H1 (cell line): ENCODE data around the gene PDYN. TPM values are rescaled to one million over a fixed set of nuclear protein-coding genes. Genes with fewer than 3 reads are reported as not detected.

ENCODE experiments used
- CTCF ChIA-PET: fragments of 300-600 bp; sonication (Branson Sonifier 250); formaldehyde crosslinking; loops from one replicate; lab custom pipeline; 2021; ENCODE audit not compliant: partially characterized antibody; lab: Charles Lee
- POLR2A ChIA-PET: fragments of 300-600 bp; sonication (Branson Sonifier 250); formaldehyde crosslinking; loops from one replicate; lab custom pipeline; 2021; ENCODE audit warnings: inconsistent platforms; ENCODE audit not compliant: partially characterized antibody; lab: Charles Lee
- DNase-seq, 2 experiments: peaks; one replicate each; pipeline versions ENCODE4 v3.0.0 to v3.0.0-alpha.2; 2010 to 2022; ENCODE audit warnings: low spot score in 2 of 2, low read depth in 1 of 2, mixed read lengths in 1 of 2
- FAIRE-seq: peaks from 2 replicates; lab custom pipeline; 2011; peaks lifted over from hg19 to GRCh38; lab: Jason Lieb, UNC
- H2AFZ ChIP-seq: 2 replicates; pipeline ENCODE4 v1.8.1; 2012; ENCODE audit warnings: low read length, inconsistent platforms
- H2AK5ac ChIP-seq: 2 replicates; pipeline ENCODE4 v1.6.1; 2013; ENCODE audit warnings: low read depth, low read length
- H2BK120ac ChIP-seq: replicated peaks from 2 replicates; pipeline ENCODE3; 2013; ENCODE audit warnings: low read depth, low read length, inconsistent platforms
- H2BK12ac ChIP-seq: 2 replicates; pipeline ENCODE4 v1.6.1; 2013; ENCODE audit warnings: low read depth, low read length
- H2BK15ac ChIP-seq: 2 replicates; pipeline ENCODE4 v1.6.1; 2013; ENCODE audit warnings: low read length
- H2BK20ac ChIP-seq: 2 replicates; pipeline ENCODE4 v1.6.1; 2013; ENCODE audit warnings: low read length
- H2BK5ac ChIP-seq: 2 replicates; pipeline ENCODE4 v1.6.1; 2013; ENCODE audit warnings: low read depth, low read length
- H3K14ac ChIP-seq: 2 replicates; pipeline ENCODE4 v1.6.1; 2013; ENCODE audit warnings: inconsistent platforms; ENCODE audit not compliant: insufficient read length
- H3K18ac ChIP-seq: 2 replicates; pipeline ENCODE4 v1.6.1; 2013; ENCODE audit warnings: low read length; ENCODE audit errors: extremely low read depth
- H3K23ac ChIP-seq: 2 replicates; pipeline ENCODE4 v1.6.1; 2013; ENCODE audit warnings: inconsistent platforms; ENCODE audit not compliant: insufficient read length
- H3K23me2 ChIP-seq: 2 replicates; pipeline ENCODE4 v1.6.1; 2013; ENCODE audit warnings: low read depth, low read length
- H3K27ac ChIP-seq: 2 replicates; pipeline ENCODE4 v1.6.1; 2011; ENCODE audit warnings: low read depth, low read length, inconsistent platforms
- H3K27me3 ChIP-seq, 4 experiments: replicated peaks in 1 of 4; 1 replicate in 1 of 4; 2 replicates in 3 of 4; pipeline versions ENCODE4 v1.6.1 to v1.8.1; 2011 to 2013; ENCODE audit warnings: low read length in 3 of 4, mild to moderate bottlenecking in 3 of 4, inconsistent platforms in 2 of 4, mixed read lengths in 2 of 4, moderate library complexity in 1 of 4; ENCODE audit not compliant: control insufficient read depth in 3 of 4, insufficient read depth in 3 of 4; ENCODE audit errors: extremely low read depth in 1 of 4
- H3K36me3 ChIP-seq, 4 experiments: 2 replicates each; pipeline versions ENCODE4 v1.6.1 to v1.8.1; 2011 to 2013; ENCODE audit warnings: mild to moderate bottlenecking in 4 of 4, low read length in 3 of 4, moderate library complexity in 2 of 4, control low read depth in 1 of 4, inconsistent platforms in 1 of 4; ENCODE audit not compliant: insufficient read depth in 4 of 4, control insufficient read depth in 2 of 4
- H3K4ac ChIP-seq: replicated peaks from 2 replicates; pipeline ENCODE3; 2013; ENCODE audit warnings: low read length, low read depth, mixed read lengths, inconsistent platforms; ENCODE audit not compliant: insufficient read length
- H3K4me1 ChIP-seq, 4 experiments: replicated peaks in 1 of 4; 1 replicate in 1 of 4; 2 replicates in 3 of 4; pipeline versions ENCODE4 v1.6.1 to v1.8.1; 2011 to 2013; ENCODE audit warnings: low read length in 3 of 4, inconsistent platforms in 2 of 4, mixed read lengths in 1 of 4; ENCODE audit not compliant: insufficient read depth in 4 of 4, control insufficient read depth in 3 of 4
- H3K4me2 ChIP-seq, 2 experiments: 2 replicates each; pipeline versions ENCODE4 v1.6.1 to v1.8.1; 2011 to 2013; ENCODE audit warnings: low read depth in 2 of 2, low read length in 2 of 2, control low read depth in 1 of 2, inconsistent platforms in 1 of 2, mild to moderate bottlenecking in 1 of 2; ENCODE audit not compliant: insufficient read depth in 1 of 2
- H3K4me3 ChIP-seq, 4 experiments: fragments of 200-600, 300-600 bp in 1 of 4; sonication (generic), shearing (Covaris generic), sonication (Bioruptor Twin) in 1 of 4; 2 replicates each; pipeline versions ENCODE4 v1.5.1 to v1.8.1; 2011 to 2016; ENCODE audit warnings: low read length in 4 of 4, low read depth in 3 of 4, control low read depth in 2 of 4, inconsistent platforms in 2 of 4, mild to moderate bottlenecking in 2 of 4, mixed read lengths in 1 of 4, moderate library complexity in 1 of 4; ENCODE audit not compliant: insufficient read depth in 2 of 4; ENCODE audit errors: extremely low read depth in 1 of 4
- H3K56ac ChIP-seq: replicated peaks from 2 replicates; pipeline ENCODE3; 2013; ENCODE audit warnings: low read depth, mild to moderate bottlenecking, mixed read lengths, low read length, inconsistent platforms; ENCODE audit not compliant: insufficient read length
- H3K79me1 ChIP-seq: 2 replicates; pipeline ENCODE4 v1.6.1; 2013; ENCODE audit warnings: low read depth, low read length, control low read depth
- H3K79me2 ChIP-seq, 2 experiments: 2 replicates each; pipeline versions ENCODE4 v1.6.1 to v1.8.1; 2012 to 2013; ENCODE audit warnings: low read length in 2 of 2, mild to moderate bottlenecking in 2 of 2, inconsistent platforms in 1 of 2; ENCODE audit not compliant: insufficient read depth in 2 of 2, control insufficient read depth in 1 of 2
- H3K9ac ChIP-seq, 4 experiments: replicated peaks in 1 of 4; 1 replicate in 1 of 4; 2 replicates in 3 of 4; pipeline versions ENCODE4 v1.6.1 to v1.8.1; 2011 to 2013; ENCODE audit warnings: low read depth in 3 of 4, low read length in 3 of 4, control low read depth in 2 of 4, mild to moderate bottlenecking in 2 of 4, moderate library complexity in 2 of 4, inconsistent platforms in 1 of 4; ENCODE audit errors: extremely low read depth in 1 of 4
- H3K9me3 ChIP-seq, 2 experiments: 2 replicates each; pipeline versions ENCODE4 v1.6.1 to v1.8.1; 2012 to 2013; ENCODE audit warnings: mild to moderate bottlenecking in 2 of 2, moderate library complexity in 2 of 2, control low read depth in 1 of 2, inconsistent platforms in 1 of 2, low read depth in 1 of 2, low read length in 1 of 2, mixed read lengths in 1 of 2; ENCODE audit not compliant: insufficient read depth in 2 of 2
- H4K20me1 ChIP-seq, 2 experiments: replicated peaks in 1 of 2; 2 replicates each; pipeline versions ENCODE3 to v1.8.1; 2011 to 2013; ENCODE audit warnings: inconsistent platforms in 2 of 2, low read length in 2 of 2, mild to moderate bottlenecking in 1 of 2; ENCODE audit not compliant: insufficient read depth in 2 of 2, control insufficient read depth in 1 of 2
- H4K5ac ChIP-seq: 2 replicates; pipeline ENCODE4 v1.6.1; 2013; ENCODE audit warnings: low read length, low read depth, mixed read lengths, inconsistent platforms; ENCODE audit not compliant: insufficient read length
- H4K8ac ChIP-seq: 2 replicates; pipeline ENCODE4 v1.8.0; 2013; ENCODE audit warnings: mild to moderate bottlenecking, moderate library complexity, low read length, inconsistent platforms; ENCODE audit not compliant: insufficient read depth; ENCODE audit errors: extremely low read depth
- H4K91ac ChIP-seq: replicated peaks from 2 replicates; pipeline ENCODE3; 2013; ENCODE audit warnings: low read length, mixed read lengths, inconsistent platforms; ENCODE audit not compliant: insufficient read length
- ASH2L ChIP-seq: fragments of 200-600, 300-600 bp; sonication (generic); IDR thresholded peaks from one replicate; pipeline ENCODE4 v1.7.1; 2017; ENCODE audit warnings: low read length
- CBX5 ChIP-seq: fragments of 300-800, 300-1000 bp; sonication (generic); IDR thresholded peaks from 2 replicates; pipeline ENCODE4 v1.7.1; 2016; ENCODE audit warnings: antibody characterized with exemption, low read length, low read depth
- CTBP2 ChIP-seq: IDR thresholded peaks from 2 replicates; pipeline ENCODE4 v1.7.0; 2011; ENCODE audit warnings: borderline replicate concordance, mild to moderate bottlenecking, moderate library complexity, mixed read lengths, low read length; ENCODE audit not compliant: insufficient read depth, insufficient read length
- GABPA ChIP-seq: IDR thresholded peaks from 2 replicates; pipeline ENCODE4 v1.6.1; 2011; ENCODE audit warnings: mild to moderate bottlenecking, low read length, moderate library complexity, borderline replicate concordance; ENCODE audit not compliant: insufficient read depth
- HDAC6 ChIP-seq: IDR thresholded peaks from one replicate; pipeline ENCODE4 v1.7.1; 2012; ENCODE audit warnings: low read depth, mild to moderate bottlenecking, inconsistent platforms, low read length, moderate library complexity
- JUN ChIP-seq: IDR thresholded peaks from 2 replicates; pipeline ENCODE4 v1.6.1; 2011; ENCODE audit warnings: low read depth, mild to moderate bottlenecking, improper control_type of control experiment, low read length
- NRF1 ChIP-seq: IDR thresholded peaks from 2 replicates; pipeline ENCODE4 v1.6.1; 2011; ENCODE audit warnings: mild to moderate bottlenecking, low read depth, low read length, improper control_type of control experiment
- POLR2AphosphoS5 ChIP-seq: IDR thresholded peaks from 2 replicates; pipeline ENCODE4 v1.6.1; 2011; ENCODE audit warnings: low read depth, low read length
- RBBP5 ChIP-seq: IDR thresholded peaks from 2 replicates; pipeline ENCODE4 v1.7.1; 2012; ENCODE audit warnings: low read depth, mild to moderate bottlenecking, inconsistent platforms, low read length, moderate library complexity, borderline replicate concordance
- RXRA ChIP-seq: IDR thresholded peaks from 2 replicates; pipeline ENCODE4 v1.6.1; 2011; ENCODE audit warnings: low read depth, mild to moderate bottlenecking, low read length, moderate library complexity; ENCODE audit not compliant: insufficient read depth
- SIRT6 ChIP-seq: IDR thresholded peaks from one replicate; pipeline ENCODE4 v1.7.1; 2012; ENCODE audit warnings: low read length, inconsistent platforms
- SP4 ChIP-seq: IDR thresholded peaks from 2 replicates; pipeline ENCODE4 v1.6.1; 2012; ENCODE audit warnings: low read length, inconsistent platforms
- TEAD4 ChIP-seq: IDR thresholded peaks from 2 replicates; pipeline ENCODE4 v1.6.1; 2012; ENCODE audit warnings: low read depth, low read length, inconsistent platforms, mixed read lengths
- YY1 ChIP-seq: IDR thresholded peaks from 2 replicates; pipeline ENCODE4 v1.6.1; 2011; ENCODE audit warnings: low read depth, mild to moderate bottlenecking, low read length
- WGBS, 2 experiments: shearing (Covaris generic) in 1 of 2; methylation state at CpG; one replicate each; pipeline versions ENCODE4 v1.1.6 to v1.1.7; 2013 to 2015; ENCODE audit warnings: low lambda C conversion rate in 2 of 2, mixed read lengths in 2 of 2, inconsistent platforms in 1 of 2, low coverage in 1 of 2, missing lambda C conversion rate in 1 of 2; ENCODE audit not compliant: insufficient replicate concordance in 2 of 2, insufficient coverage in 1 of 2, insufficient read length in 1 of 2; ENCODE audit errors: extremely low coverage in 1 of 2, missing lambda C conversion rate in 1 of 2; 5-methylcytosine and 5-hydroxymethylcytosine counted together
- polyA plus RNA-seq, 7 experiments: library from polyadenylated mRNA; depleted of rRNA in 3 of 7; stranded (reverse) in 5 of 7; unstranded in 2 of 7; fragments of >200 nt in 5 of 7; fragments of 200-250 nt in 2 of 7; gene quantifications; 1 replicate in 5 of 7; 2 replicates in 1 of 7; 4 replicates in 1 of 7; pipeline versions ENCODE4 v1.2.1 to v1.2.3, GENCODE V29; 2011 to 2013; ENCODE audit warnings: missing spikeins in 2 of 7, mixed read lengths in 2 of 7
- total RNA-seq: library from RNA; stranded (reverse); fragmentation: NEBNext Ultra II Directional; extraction: Animal tissue kit (Norgen Biotek cat#: 25700); gene quantifications from 2 replicates; pipeline ENCODE4 v1.2.1, GENCODE V29; 2021
- TF ChIP-seq, protein P1 (sequence below): IDR thresholded peaks from 2 replicates; pipeline ENCODE4 v1.6.1; 2012; ENCODE audit warnings: inconsistent platforms

The PDYN gene
- total and polyA plus RNA-seq, 2 of the 8 experiments (the other 6 are each of a cell fraction or from before 2014, with no cell fraction given): 0.54 to 0.60 TPM

GRCh38 chr20:1983301-1983700, 10.6 kb downstream of the PDYN start:
- no peaks in the 10 kb centered on the region; a peak in 1 of 7 replicates for H3K27me3 ChIP-seq
- H3K4me1 ChIP-seq: no peaks in the 10 kb centered on the region
- H3K36me3 ChIP-seq: no peaks in the 10 kb centered on the region
- no peak overlapping the region for H3K23ac ChIP-seq
- H3K4me2 ChIP-seq: no peak overlapping the region
- no peak overlapping the region for H3K4me3 ChIP-seq
- no peak overlapping the region for H2BK12ac ChIP-seq
- H2BK15ac ChIP-seq: no peak overlapping the region
- CTCF ChIA-PET: interaction anchor here (1.1 to 4.9 kb wide), 5 partner anchors 10 to 190 kb away, joined by 3 to 27 read pairs (median 5); no protein-coding TSS in a partner anchor
- H3K79me1 ChIP-seq: no peaks in the 10 kb centered on the region
- H3K9me3 ChIP-seq: no peaks in the 10 kb centered on the region
- H3K4ac ChIP-seq: no peak overlapping the region
- H2AFZ ChIP-seq: no peak overlapping the region
- H4K91ac ChIP-seq: no peak overlapping the region
- no peak overlapping the region for H3K9ac ChIP-seq
- no peak overlapping the region for H3K27ac ChIP-seq
- no peak overlapping the region for H2BK5ac ChIP-seq
- no peak overlapping the region for H3K14ac ChIP-seq
- FAIRE-seq: no peak
- DNase-seq: no peak
- H3K56ac ChIP-seq: no peak overlapping the region
- no peak overlapping the region for H4K5ac ChIP-seq
- H4K8ac ChIP-seq: no peak overlapping the region
- POLR2A ChIA-PET: no interaction called here
- H3K23me2 ChIP-seq: no peaks in the 10 kb centered on the region
- 74% methylated on average over 4 of the region's 4 CpGs; no CpG with 5 or more reads in 1 of the 2 experiments for WGBS, 2 experiments
- H2BK120ac ChIP-seq: no peak overlapping the region
- H2BK20ac ChIP-seq: no peak overlapping the region
- H3K79me2 ChIP-seq: no peaks in the 10 kb centered on the region
- no peak overlapping the region for H2AK5ac ChIP-seq
- no peaks in the 10 kb centered on the region for H4K20me1 ChIP-seq
- H3K18ac ChIP-seq: no peak overlapping the region
- TF ChIP-seq POLR2AphosphoS5 (no peak), ASH2L (no peak), RXRA (no peak), NRF1 (no peak), RBBP5 (no peak), CBX5 (no peak), YY1 (no peak), SP4 (no peak), GABPA (no peak), HDAC6 (no peak), CTBP2 (no peak), JUN (no peak), TEAD4 (no peak), SIRT6 (no peak)
- TF ChIP-seq, protein P1, sequence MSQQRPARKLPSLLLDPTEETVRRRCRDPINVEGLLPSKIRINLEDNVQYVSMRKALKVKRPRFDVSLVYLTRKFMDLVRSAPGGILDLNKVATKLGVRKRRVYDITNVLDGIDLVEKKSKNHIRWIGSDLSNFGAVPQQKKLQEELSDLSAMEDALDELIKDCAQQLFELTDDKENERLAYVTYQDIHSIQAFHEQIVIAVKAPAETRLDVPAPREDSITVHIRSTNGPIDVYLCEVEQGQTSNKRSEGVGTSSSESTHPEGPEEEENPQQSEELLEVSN: no peak
